Neural crest cell (in vitro differentiated cells): ENCODE results near the gene SEMA5B. TPM values are rescaled to one million over a fixed set of nuclear protein-coding genes. Genes with fewer than 3 reads are reported as not detected.

Experiments
- DNase-seq: peaks from one replicate; pipeline ENCODE4 v3.0.0; 2021; ENCODE audit warnings: low read depth, mixed read lengths, low spot score
- H3K27ac Mint-ChIP-seq: one replicate; pipeline ENCODE4 v1.8.0; 2021; ENCODE audit warnings: mild to moderate bottlenecking, mixed read lengths; ENCODE audit not compliant: unreplicated experiment
- H3K27me3 Mint-ChIP-seq: 2 replicates; pipeline ENCODE4 v1.8.0; 2021; ENCODE audit warnings: low read depth, mild to moderate bottlenecking, mixed read lengths
- H3K36me3 Mint-ChIP-seq: 2 replicates; pipeline ENCODE4 v1.8.0; 2021; ENCODE audit warnings: low read depth, mild to moderate bottlenecking, mixed read lengths
- H3K4me1 Mint-ChIP-seq: 2 replicates; pipeline ENCODE4 v1.8.0; 2021; ENCODE audit warnings: mixed read lengths
- H3K4me3 Mint-ChIP-seq: one replicate; pipeline ENCODE4 v1.8.0; 2021; ENCODE audit warnings: mild to moderate bottlenecking, mixed read lengths
- H3K9me3 Mint-ChIP-seq: 2 replicates; pipeline ENCODE4 v1.8.0; 2021; ENCODE audit warnings: mixed read lengths
- total RNA-seq: library from RNA; stranded (reverse); gene quantifications from 2 replicates; pipeline ENCODE4 v1.2.1, GENCODE V29; 2021
- TF ChIP-seq, protein P1 (sequence below): fragments of 200-600 bp; sonication (generic); conservative IDR thresholded peaks from 2 replicates; pipeline ENCODE4 v1.5.0; 2021; ENCODE audit warnings: antibody characterized with exemption, mild to moderate bottlenecking

The SEMA5B gene
- total RNA-seq, 1 donor from 2014 or later = 57.3 TPM

DNA sequence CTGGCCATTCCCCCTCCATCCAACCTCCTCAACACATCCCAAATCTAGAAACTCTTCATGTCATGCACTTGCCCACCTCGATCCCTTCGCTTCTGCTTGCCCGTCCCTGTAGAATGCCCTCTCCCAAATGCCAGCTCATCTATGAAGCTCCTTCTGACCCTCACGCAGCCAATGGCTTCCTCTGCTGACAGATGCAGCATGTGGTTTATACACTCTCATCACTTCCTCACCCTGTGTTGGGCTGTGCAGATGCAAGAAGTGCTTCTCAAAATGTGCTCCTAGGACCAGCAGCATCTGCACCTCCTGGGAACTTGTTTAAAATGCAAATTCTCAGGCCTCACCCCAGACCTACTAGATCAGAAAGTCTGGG lies 51.7 kb downstream of the SEMA5B start:
- no peak overlapping the region for H3K27ac Mint-ChIP-seq
- H3K36me3 Mint-ChIP-seq = no peaks in the 10 kb centered on the region
- no peak for DNase-seq
- H3K4me1 Mint-ChIP-seq = peaks cover 51% of the 10 kb centered on the region
- no peak overlapping the region for H3K4me3 Mint-ChIP-seq
- TF ChIP-seq, protein P1, sequence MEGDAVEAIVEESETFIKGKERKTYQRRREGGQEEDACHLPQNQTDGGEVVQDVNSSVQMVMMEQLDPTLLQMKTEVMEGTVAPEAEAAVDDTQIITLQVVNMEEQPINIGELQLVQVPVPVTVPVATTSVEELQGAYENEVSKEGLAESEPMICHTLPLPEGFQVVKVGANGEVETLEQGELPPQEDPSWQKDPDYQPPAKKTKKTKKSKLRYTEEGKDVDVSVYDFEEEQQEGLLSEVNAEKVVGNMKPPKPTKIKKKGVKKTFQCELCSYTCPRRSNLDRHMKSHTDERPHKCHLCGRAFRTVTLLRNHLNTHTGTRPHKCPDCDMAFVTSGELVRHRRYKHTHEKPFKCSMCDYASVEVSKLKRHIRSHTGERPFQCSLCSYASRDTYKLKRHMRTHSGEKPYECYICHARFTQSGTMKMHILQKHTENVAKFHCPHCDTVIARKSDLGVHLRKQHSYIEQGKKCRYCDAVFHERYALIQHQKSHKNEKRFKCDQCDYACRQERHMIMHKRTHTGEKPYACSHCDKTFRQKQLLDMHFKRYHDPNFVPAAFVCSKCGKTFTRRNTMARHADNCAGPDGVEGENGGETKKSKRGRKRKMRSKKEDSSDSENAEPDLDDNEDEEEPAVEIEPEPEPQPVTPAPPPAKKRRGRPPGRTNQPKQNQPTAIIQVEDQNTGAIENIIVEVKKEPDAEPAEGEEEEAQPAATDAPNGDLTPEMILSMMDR = no peak
- H3K9me3 Mint-ChIP-seq = no peaks in the 10 kb centered on the region
- no peaks in the 10 kb centered on the region for H3K27me3 Mint-ChIP-seq

DNA sequence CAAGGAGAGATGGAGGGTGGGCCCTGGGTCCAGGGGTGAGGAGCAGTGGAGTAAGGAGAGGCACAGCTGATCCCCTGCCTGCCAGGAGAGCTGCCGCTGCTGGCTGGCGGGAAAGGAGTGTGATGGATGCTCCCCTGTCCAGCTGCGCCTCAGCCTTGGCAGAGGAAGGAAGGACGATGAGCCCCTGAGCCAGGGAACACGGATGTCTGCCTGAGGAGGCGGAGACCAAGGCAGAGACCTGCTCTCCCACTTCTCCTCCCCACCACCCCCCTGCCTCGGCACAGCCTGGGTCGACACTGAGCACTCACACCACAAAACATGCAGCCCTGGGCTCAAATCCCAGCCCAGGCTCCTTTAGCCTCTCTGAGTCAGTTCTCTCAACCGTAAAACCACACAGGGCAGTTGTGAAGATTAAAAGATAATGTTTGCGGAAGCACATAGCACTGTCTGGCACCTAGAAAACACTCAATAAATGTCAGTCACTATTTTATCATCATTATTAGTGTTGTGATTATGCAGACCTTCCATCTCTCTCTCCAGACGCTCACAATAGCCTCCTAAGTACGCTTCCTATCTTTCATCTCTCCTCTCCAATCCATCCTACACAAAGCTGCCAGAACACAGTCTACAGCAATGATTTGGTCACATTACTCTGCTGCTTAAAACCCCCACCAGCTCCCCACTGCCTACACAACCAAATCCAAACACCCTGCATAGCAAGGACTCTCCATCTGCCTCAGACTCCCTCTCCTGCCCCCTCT lies 52.2 kb downstream of the SEMA5B start:
- H3K27me3 Mint-ChIP-seq = no peaks in the 10 kb centered on the region
- TF ChIP-seq, protein P1 = no peak
- no peaks in the 10 kb centered on the region for H3K9me3 Mint-ChIP-seq
- no peak overlapping the region for H3K4me3 Mint-ChIP-seq
- H3K4me1 Mint-ChIP-seq = peaks cover 51% of the 10 kb centered on the region
- H3K27ac Mint-ChIP-seq = peak overlapping the region; percentile 70
- no peak for DNase-seq
- H3K36me3 Mint-ChIP-seq = no peaks in the 10 kb centered on the region

GRCh38 chr3:122974764-122975162 lies 52.8 kb downstream of the SEMA5B start:
- no peaks in the 10 kb centered on the region for H3K36me3 Mint-ChIP-seq
- H3K4me3 Mint-ChIP-seq = no peak overlapping the region
- peaks cover 50% of the 10 kb centered on the region for H3K4me1 Mint-ChIP-seq
- H3K27ac Mint-ChIP-seq = peak overlapping the region; percentile 70
- TF ChIP-seq, protein P1 = no peak
- DNase-seq = no peak
- no peaks in the 10 kb centered on the region for H3K9me3 Mint-ChIP-seq
- H3K27me3 Mint-ChIP-seq = no peaks in the 10 kb centered on the region

DNA sequence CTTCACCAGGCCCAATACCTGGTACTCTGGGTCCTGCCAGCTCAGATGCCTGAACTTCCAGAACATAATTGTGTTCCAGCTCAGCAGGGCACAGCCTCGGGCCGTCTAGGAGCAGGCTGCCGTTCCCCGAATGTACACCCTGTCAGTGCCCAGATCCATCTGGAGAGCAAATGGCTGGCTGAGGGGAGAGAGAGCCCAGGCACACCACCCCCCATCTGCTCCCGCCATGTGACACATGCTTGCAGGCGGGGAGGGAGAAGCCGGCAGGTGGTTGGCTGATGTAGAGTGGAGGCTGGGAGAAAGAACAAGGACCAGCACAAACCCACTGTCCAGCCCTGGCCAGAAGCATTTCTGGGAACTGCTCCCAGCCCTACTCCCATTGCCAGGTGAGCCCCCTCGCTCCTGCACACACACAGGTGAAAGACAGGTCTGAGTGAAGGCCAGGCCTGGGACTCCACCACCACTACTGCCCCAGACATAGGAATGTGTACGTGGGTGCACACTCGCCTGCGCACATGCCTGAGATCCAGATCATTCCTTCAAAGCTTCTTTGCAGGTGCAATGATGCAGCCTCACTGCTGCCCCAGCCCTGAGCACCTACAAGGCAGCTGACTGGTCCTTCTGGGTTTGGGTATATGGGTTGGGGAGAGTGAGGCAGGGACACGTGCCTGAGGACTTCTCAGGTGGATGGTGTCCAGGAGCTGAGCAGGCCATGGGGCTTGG lies 53.5 kb downstream of the SEMA5B start:
- TF ChIP-seq, protein P1 = no peak
- Mint-ChIP-seq H3K36me3 (no peaks in the 10 kb centered on the region), H3K27me3 (no peaks in the 10 kb centered on the region), H3K27ac (no peak overlapping the region), H3K9me3 (no peaks in the 10 kb centered on the region), H3K4me1 (peaks cover 42% of the 10 kb centered on the region), H3K4me3 (no peak overlapping the region)
- DNase-seq = no peak

- H3K4me1 Mint-ChIP-seq = peaks cover 24% of the 10 kb centered on the region
- no peaks in the 10 kb centered on the region for H3K27me3 Mint-ChIP-seq
- H3K36me3 Mint-ChIP-seq = no peaks in the 10 kb centered on the region
- TF ChIP-seq, protein P1 = no peak
- no peak overlapping the region for H3K27ac Mint-ChIP-seq
- H3K4me3 Mint-ChIP-seq = no peak overlapping the region
- H3K9me3 Mint-ChIP-seq = no peaks in the 10 kb centered on the region
- no peak for DNase-seq
Measured at GRCh38 chr3:122972141-122972540, 55.4 kb downstream of the SEMA5B start.
